HG02970 (cell line): ENCODE data around the gene RLF.

ENCODE experiments used
- ATAC-seq: cut with Tn5 transposase; IDR thresholded peaks from one replicate; pipeline ENCODE4 v1.9.1; 2021; ENCODE audit warnings: mild to moderate bottlenecking, moderate library complexity, moderate number of reproducible peaks; ENCODE audit not compliant: unreplicated experiment, low FRiP score

RLF gene

GRCh38 chr1:40265919-40266318 is 104.7 kb downstream of the RLF start:
- no peak for ATAC-seq

- no peak for ATAC-seq
Observed at GRCh38 chr1:40266786-40267535, 105.8 kb downstream of the RLF start.

- no peak for ATAC-seq
Observed at GRCh38 chr1:40267767-40268187, 106.6 kb downstream of the RLF start.

GRCh38 chr1:40268211-40268610 is 107.0 kb downstream of the RLF start:
- ATAC-seq, result no peak

- ATAC-seq, result no peak
Observed at GRCh38 chr1:40270152-40270834, 109.1 kb downstream of the RLF start.

- ATAC-seq, result no peak
Observed at GRCh38 chr1:40272653-40273213, 111.5 kb downstream of the RLF start.

- ATAC-seq, result no peak
Observed at GRCh38 chr1:40273547-40274166, 112.5 kb downstream of the RLF start.

- no peak for ATAC-seq
Observed at GRCh38 chr1:40274331-40274730, 113.1 kb downstream of the RLF start.

- no peak for ATAC-seq
Observed at GRCh38 chr1:40276122-40276521, 114.9 kb downstream of the RLF start.

- no peak for ATAC-seq
Observed at GRCh38 chr1:40281853-40282252, 120.7 kb downstream of the RLF start.
